ENCODE measurements around the gene LASP1NB.

GRCh38 chr17:38908676-38909181, 16.7 kb upstream of the LASP1NB start:
- TF ChIP-seq SIN3A (IDR thresholded peaks at IDR 0.05; ENCODE audit: borderline replicate concordance, insufficient read depth, low read depth, low read length), result no peak
- no peak for TF ChIP-seq CTCF (IDR thresholded peaks at IDR 0.05)
- no peak for TF ChIP-seq POLR2AphosphoS5 (IDR thresholded peaks at IDR 0.05; ENCODE audit: low read depth, low read length)
- no peak for TF ChIP-seq REST (IDR thresholded peaks at IDR 0.05; ENCODE audit: insufficient read depth in 1 of 2, low read depth in 2 of 2, low read length in 1 of 2)
- no peak for TF ChIP-seq TCF7L2 (IDR thresholded peaks at IDR 0.05; ENCODE audit: low read depth, low read length)

All from Panc1 (cell line).